ENCODE measurements around the gene AGBL5. TPM values are rescaled to one million over a fixed set of nuclear protein-coding genes. Genes with fewer than 3 reads are reported as not detected.

Gene AGBL5
- total and polyA plus RNA-seq, 8 donors = 7.8 to 29.0 (median 12.2) TPM

DNA sequence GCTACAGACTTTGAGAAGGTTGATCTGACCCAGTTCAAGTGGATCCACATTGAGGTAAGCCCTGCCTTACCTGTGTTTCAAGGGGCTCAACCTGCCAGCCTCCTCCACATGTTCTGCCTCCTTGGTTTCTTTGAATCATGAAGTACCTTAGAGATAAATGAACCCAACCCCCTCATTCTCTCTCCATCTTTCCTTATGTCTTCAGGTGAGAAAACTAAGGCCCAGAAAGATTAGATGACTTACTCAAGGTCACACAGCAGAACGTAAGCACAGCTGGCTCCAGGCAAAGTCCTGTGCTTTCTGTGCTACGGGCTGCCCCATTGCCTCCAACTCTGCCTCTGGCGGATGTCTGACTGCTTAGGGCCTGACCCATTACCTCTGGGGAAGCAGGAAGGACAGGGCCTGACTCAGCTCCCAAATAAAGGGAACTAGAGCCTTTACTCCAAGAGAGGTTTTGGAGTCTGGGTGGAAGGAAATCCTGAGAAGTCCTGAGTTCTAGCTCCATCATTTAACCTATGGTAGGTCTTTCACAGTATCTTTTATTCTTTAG lies 45.4 kb downstream of the AGBL5 start:
- no peaks in the 10 kb centered on the region for H3K27me3 ChIP-seq
- TF ChIP-seq POLR2AphosphoS5 (IDR thresholded peaks at IDR 0.05) (no peak), POLR2A (IDR thresholded peaks at IDR 0.05) (no peak), CTCF (IDR thresholded peaks at IDR 0.05) (no peak), EP300 (IDR thresholded peaks at IDR 0.05) (no peak)
- H3K27ac ChIP-seq = peak overlapping the region in 1 of 5 donors; percentile 3
- H3K9me3 ChIP-seq = no peaks in the 10 kb centered on the region
- peaks cover 0 to 25% (median 16%) of the 10 kb centered on the region in 4 donors for H3K4me1 ChIP-seq
- 67 to 75% (median 74%) methylated on average over 3 of the region's 3 CpGs for WGBS, 5 donors
- intact Hi-C loops (cut with DNase I; ENCODE audit: low total_unique reads) = no loop called here
- H3K4me3 ChIP-seq = no peak overlapping the region
- no peak for DNase-seq
- peaks cover 0 to 32% (median 0%) of the 10 kb centered on the region in 4 donors for H3K36me3 ChIP-seq

DNA sequence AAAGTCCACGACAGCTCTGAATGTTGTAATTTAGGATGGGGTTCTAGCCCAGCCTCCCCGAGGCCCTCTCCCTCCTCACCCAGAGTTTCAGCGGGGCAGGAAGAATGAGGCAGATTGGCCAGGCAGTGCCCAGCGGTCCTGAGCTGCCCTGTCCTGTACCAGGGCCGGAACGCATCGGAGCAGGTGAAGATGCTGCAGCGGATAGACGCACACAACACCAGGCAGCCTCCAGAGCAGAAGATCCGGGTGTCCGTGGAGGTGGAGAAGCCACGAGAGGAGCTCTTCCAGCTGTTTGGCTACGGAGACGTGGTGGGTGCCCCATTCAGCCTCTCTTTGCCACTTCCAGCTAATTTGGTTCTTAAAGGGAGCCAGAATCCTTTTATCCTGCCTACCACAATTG lies 45.9 kb downstream of the AGBL5 start:
- Histone ChIP-seq H3K27me3 (no peaks in the 10 kb centered on the region), H3K27ac (no peak overlapping the region), H3K36me3 (peaks cover 0 to 27% (median 0%) of the 10 kb centered on the region in 4 donors), H3K9me3 (no peaks in the 10 kb centered on the region), H3K4me1 (peaks cover 0 to 21% (median 16%) of the 10 kb centered on the region in 4 donors), H3K4me3 (no peak overlapping the region)
- intact Hi-C loops (cut with DNase I; ENCODE audit: low total_unique reads) = no loop called here
- 86 to 93% (median 91%) methylated on average over 13 to 14 of the region's 14 CpGs for WGBS, 5 donors
- DNase-seq = no peak
- TF ChIP-seq EP300 (IDR thresholded peaks at IDR 0.05) (no peak), POLR2A (IDR thresholded peaks at IDR 0.05) (no peak), CTCF (IDR thresholded peaks at IDR 0.05) (no peak), POLR2AphosphoS5 (IDR thresholded peaks at IDR 0.05) (no peak)

GRCh38 chr2:27099334-27099955 lies 48.0 kb downstream of the AGBL5 start:
- H3K9me3 ChIP-seq = no peaks in the 10 kb centered on the region
- H3K4me3 ChIP-seq = no peak overlapping the region
- peaks cover 0 to under 1% (median 0%) of the 10 kb centered on the region in 3 donors for H3K27me3 ChIP-seq
- WGBS, 5 donors = 89 to 92% (median 91%) methylated on average over 9 to 19 of the region's 19 CpGs
- TF ChIP-seq POLR2A (IDR thresholded peaks at IDR 0.05) = no peak
- TF ChIP-seq POLR2AphosphoS5 (IDR thresholded peaks at IDR 0.05) = no peak
- no peak for TF ChIP-seq EP300 (IDR thresholded peaks at IDR 0.05)
- TF ChIP-seq CTCF (IDR thresholded peaks at IDR 0.05) = no peak
- H3K27ac ChIP-seq = no peak overlapping the region
- intact Hi-C loops (cut with DNase I; ENCODE audit: low total_unique reads) = no loop called here
- H3K36me3 ChIP-seq = peaks cover 0 to 20% (median 0%) of the 10 kb centered on the region in 4 donors
- no peak for DNase-seq
- H3K4me1 ChIP-seq = peaks cover 0 to 15% (median 12%) of the 10 kb centered on the region in 4 donors

- DNase-seq = no peak
- Histone ChIP-seq H3K4me1 (peaks cover 0 to 15% (median 12%) of the 10 kb centered on the region in 4 donors), H3K9me3 (no peaks in the 10 kb centered on the region), H3K27me3 (peaks cover 0 to 6% (median 0%) of the 10 kb centered on the region in 3 donors), H3K4me3 (no peak overlapping the region), H3K27ac (no peak overlapping the region), H3K36me3 (peaks cover 0 to 15% (median 0%) of the 10 kb centered on the region in 4 donors)
- intact Hi-C loops (cut with DNase I; ENCODE audit: low total_unique reads) = loop anchor here (5.0 to 10.0 kb wide), 2 partner anchors 85 to 182 kb away; partner anchors contain the start of gene TRIM54
- TF ChIP-seq POLR2AphosphoS5 (IDR thresholded peaks at IDR 0.05) = no peak
- WGBS, 5 donors = 76 to 88% (median 86%) methylated on average over 8 to 10 of the region's 10 CpGs
Measured at GRCh38 chr2:27100036-27100435, 48.6 kb downstream of the AGBL5 start.

All from stomach (tissue), 9 donors.